ENCODE measurements around the gene SKAP1.
"Not testable (repeated sequence)": the region's sequence is repeated elsewhere in the genome, so short reads cannot be mapped to it uniquely, and the experiment has no call there.

The SKAP1 gene

GRCh38 chr17:48368352-48368908 is 61.6 kb downstream of the SKAP1 start:
- no peak for DNase-seq (ENCODE audit: low spot score)

- no peak for DNase-seq (ENCODE audit: low spot score)
These were observed 66.9 kb downstream of the SKAP1 start for GRCh38 chr17:48363161-48363560.

- not testable (repeated sequence) for DNase-seq (ENCODE audit: low spot score)
These were observed 69.0 kb downstream of the SKAP1 start for GRCh38 chr17:48360861-48361633.

GRCh38 chr17:48357779-48358602 is 72.0 kb downstream of the SKAP1 start:
- DNase-seq (ENCODE audit: low spot score) = no peak

- no peak for DNase-seq (ENCODE audit: low spot score)
These were observed 73.1 kb downstream of the SKAP1 start for GRCh38 chr17:48356866-48357265.

GRCh38 chr17:48352630-48353029 is 77.4 kb downstream of the SKAP1 start:
- peak; percentile 47 for DNase-seq (ENCODE audit: low spot score)

GRCh38 chr17:48351911-48352332 is 78.1 kb downstream of the SKAP1 start:
- peak; percentile 57 for DNase-seq (ENCODE audit: low spot score)

GRCh38 chr17:48348352-48348751 is 81.7 kb downstream of the SKAP1 start:
- no peak for DNase-seq (ENCODE audit: low spot score)

- DNase-seq (ENCODE audit: low spot score) = no peak
These were observed 82.8 kb downstream of the SKAP1 start for GRCh38 chr17:48347177-48347576.

- DNase-seq (ENCODE audit: low spot score) = peak; percentile 6
These were observed 85.8 kb downstream of the SKAP1 start for GRCh38 chr17:48344251-48344650.

GRCh38 chr17:48340916-48341315 is 89.1 kb downstream of the SKAP1 start:
- DNase-seq (ENCODE audit: low spot score) = no peak

GRCh38 chr17:48338720-48339119 is 91.3 kb downstream of the SKAP1 start:
- DNase-seq (ENCODE audit: low spot score) = no peak

- DNase-seq (ENCODE audit: low spot score) = not testable (repeated sequence)
These were observed 92.1 kb downstream of the SKAP1 start for GRCh38 chr17:48337903-48338302.

GRCh38 chr17:48336986-48337385 is 93.0 kb downstream of the SKAP1 start:
- DNase-seq (ENCODE audit: low spot score) = no peak

GRCh38 chr17:48335858-48336500 is 94.0 kb downstream of the SKAP1 start:
- peak; percentile 73 for DNase-seq (ENCODE audit: low spot score)

GRCh38 chr17:48335146-48335784 is 94.7 kb downstream of the SKAP1 start:
- no peak for DNase-seq (ENCODE audit: low spot score)

GRCh38 chr17:48333034-48333530 is 96.9 kb downstream of the SKAP1 start:
- peak; percentile 16 for DNase-seq (ENCODE audit: low spot score)

GRCh38 chr17:48330887-48331286 is 99.1 kb downstream of the SKAP1 start:
- DNase-seq (ENCODE audit: low spot score) = no peak

GRCh38 chr17:48330421-48330820 is 99.6 kb downstream of the SKAP1 start:
- no peak for DNase-seq (ENCODE audit: low spot score)

GRCh38 chr17:48328457-48328856 is 101.6 kb downstream of the SKAP1 start:
- no peak for DNase-seq (ENCODE audit: low spot score)

GRCh38 chr17:48326310-48326709 is 103.7 kb downstream of the SKAP1 start:
- no peak for DNase-seq (ENCODE audit: low spot score)

- DNase-seq (ENCODE audit: low spot score) = peak; percentile 20
These were observed 108.0 kb downstream of the SKAP1 start for GRCh38 chr17:48322060-48322459.
